Liver (tissue), 9 donors: Measurements from ENCODE around the gene NFU1. TPM values are rescaled to one million over a fixed set of nuclear protein-coding genes. Genes with fewer than 3 reads are reported as not detected.

Experiments used
- DNase-seq: peaks from one replicate; pipeline ENCODE4 v3.0.0-alpha.2; 2017; ENCODE audit warnings: low spot score
- H3K27ac ChIP-seq, 2 donors: one replicate each; pipeline ENCODE4 v1.7.0; 2013; ENCODE audit warnings: inconsistent platforms in 2 of 2, low read length in 2 of 2, control low read depth in 1 of 2, low read depth in 1 of 2, mild to moderate bottlenecking in 1 of 2
- H3K27me3 ChIP-seq, 4 donors: one replicate each; pipeline versions ENCODE4 v1.6.1 to v1.7.0; 2013; ENCODE audit warnings: low read length in 3 of 4, inconsistent platforms in 1 of 4, mild to moderate bottlenecking in 1 of 4, moderate library complexity in 1 of 4; ENCODE audit not compliant: control insufficient read depth in 4 of 4, insufficient read depth in 4 of 4
- H3K36me3 ChIP-seq, 4 donors: one replicate each; pipeline versions ENCODE4 v1.6.1 to v1.7.0; 2013; ENCODE audit warnings: low read length in 3 of 4, mild to moderate bottlenecking in 3 of 4, low read depth in 1 of 4, moderate library complexity in 1 of 4; ENCODE audit not compliant: control insufficient read depth in 4 of 4, insufficient read depth in 3 of 4
- H3K4me1 ChIP-seq, 4 donors: one replicate each; pipeline versions ENCODE4 v1.6.1 to v1.7.0; 2013; ENCODE audit warnings: low read length in 3 of 4, mild to moderate bottlenecking in 3 of 4, moderate library complexity in 1 of 4; ENCODE audit not compliant: control insufficient read depth in 4 of 4, insufficient read depth in 4 of 4
- H3K4me3 ChIP-seq, 3 donors: one replicate each; pipeline versions ENCODE4 v1.6.1 to v1.7.0; 2013; ENCODE audit warnings: low read length in 3 of 3, control low read depth in 1 of 3, low read depth in 1 of 3, mild to moderate bottlenecking in 1 of 3
- H3K9ac ChIP-seq, 2 donors: one replicate each; pipeline ENCODE4 v1.7.0; 2013; ENCODE audit warnings: low read length in 2 of 2, mild to moderate bottlenecking in 2 of 2, moderate library complexity in 2 of 2, control low read depth in 1 of 2, low read depth in 1 of 2
- H3K9me3 ChIP-seq, 4 donors: one replicate each; pipeline versions ENCODE4 v1.6.1 to v1.7.0; 2013; ENCODE audit warnings: low read length in 3 of 4; ENCODE audit not compliant: control insufficient read depth in 4 of 4
- EGR1 ChIP-seq, 2 donors: IDR thresholded peaks; 2 replicates each; pipeline ENCODE4 v1.6.1; 2016 to 2018; ENCODE audit warnings: antibody characterized with exemption in 2 of 2, low read depth in 2 of 2
- FOXA1 ChIP-seq: IDR thresholded peaks from 2 replicates; pipeline ENCODE4 v1.6.1; 2016; ENCODE audit warnings: antibody characterized with exemption
- FOXA2 ChIP-seq: IDR thresholded peaks from 2 replicates; pipeline ENCODE4 v1.6.1; 2016; ENCODE audit warnings: antibody characterized with exemption
- GABPA ChIP-seq, 2 donors: IDR thresholded peaks in 1 of 2; conservative IDR thresholded peaks in 1 of 2; 2 replicates each; pipeline ENCODE4 v1.6.1; 2016; ENCODE audit warnings: antibody characterized with exemption in 2 of 2, mild to moderate bottlenecking in 1 of 2, moderate library complexity in 1 of 2
- HNF4A ChIP-seq, 2 donors: conservative IDR thresholded peaks; 2 replicates each; pipeline ENCODE4 v1.6.1; 2016; ENCODE audit warnings: antibody characterized with exemption in 2 of 2, mild to moderate bottlenecking in 2 of 2
- HNF4G ChIP-seq: IDR thresholded peaks from 2 replicates; pipeline ENCODE4 v1.6.1; 2016; ENCODE audit warnings: antibody characterized with exemption
- JUND ChIP-seq, 2 donors: IDR thresholded peaks; 2 replicates each; pipeline ENCODE4 v1.6.1; 2016; ENCODE audit warnings: antibody characterized with exemption in 2 of 2
- MAX ChIP-seq: IDR thresholded peaks from 2 replicates; pipeline ENCODE4 v1.6.1; 2016; ENCODE audit warnings: antibody characterized with exemption
- NR2F2 ChIP-seq: IDR thresholded peaks from 2 replicates; pipeline ENCODE4 v1.6.1; 2016; ENCODE audit warnings: antibody characterized with exemption
- RAD21 ChIP-seq, 2 donors: IDR thresholded peaks; 2 replicates each; pipeline ENCODE4 v1.6.1; 2016; ENCODE audit warnings: antibody characterized with exemption in 2 of 2, mild to moderate bottlenecking in 2 of 2
- RXRA ChIP-seq, 2 donors: IDR thresholded peaks; 2 replicates each; pipeline ENCODE4 v1.6.1; 2017 to 2018; ENCODE audit warnings: antibody characterized with exemption in 2 of 2, mild to moderate bottlenecking in 1 of 2
- SP1 ChIP-seq: IDR thresholded peaks from 2 replicates; pipeline ENCODE4 v1.6.1; 2018; ENCODE audit warnings: antibody characterized with exemption, mild to moderate bottlenecking
- TAF1 ChIP-seq: conservative IDR thresholded peaks from 2 replicates; pipeline ENCODE4 v1.6.1; 2016; ENCODE audit warnings: antibody characterized with exemption, mild to moderate bottlenecking
- YY1 ChIP-seq: IDR thresholded peaks from 2 replicates; pipeline ENCODE4 v1.6.1; 2016; ENCODE audit warnings: antibody characterized with exemption, mild to moderate bottlenecking
- WGBS: extraction: QIAGEN DNeasy Blood & Tissue Kit; methylation state at CpG from one replicate; pipeline ENCODE4 v1.1.7; 2013; 5-methylcytosine and 5-hydroxymethylcytosine counted together
- polyA plus RNA-seq, 2 donors: library from polyadenylated mRNA; stranded (reverse) in 1 of 2; unstranded in 1 of 2; fragments of 200-250 nt in 1 of 2; fragments of >200 nt in 1 of 2; fragmentation: Nextera tagmentation in 1 of 2; extraction: Ambion mirVana in 1 of 2; gene quantifications; one replicate each; pipeline versions ENCODE4 v1.2.1 to v1.2.3, GENCODE V29; 2013 to 2015
- total RNA-seq, 2 donors: library from RNA; depleted of rRNA; stranded (reverse); fragments of >200 nt; gene quantifications; one replicate each; pipeline ENCODE4 v1.2.3, GENCODE V29; 2014
- TF ChIP-seq, protein P1 (sequence below): IDR thresholded peaks from 2 replicates; pipeline ENCODE4 v1.6.1; 2016; ENCODE audit warnings: antibody characterized with exemption
- TF ChIP-seq, protein P2 (sequence below): IDR thresholded peaks from 2 replicates; pipeline ENCODE4 v1.6.1; 2016; ENCODE audit warnings: antibody characterized with exemption, mild to moderate bottlenecking
- TF ChIP-seq, protein P3 (sequence below): fragments of 150-350 bp; IDR thresholded peaks from 2 replicates; pipeline ENCODE4 v1.5.1; 2017; ENCODE audit warnings: improper control_type of control experiment, low read depth, low read length; ENCODE audit not compliant: missing input control
- TF ChIP-seq, protein P4 (sequence below): IDR thresholded peaks from 2 replicates; pipeline ENCODE4 v1.6.1; 2016; ENCODE audit warnings: antibody characterized with exemption
- donor health status: healthy.
- donor health status: healthy.
- donor health status: healthy.
- donor health status: healthy.
- donor health status: healthy.

NFU1 gene
- total and polyA plus RNA-seq, 4 donors, result 7.4 to 37.4 (median 16.0) TPM

DNA sequence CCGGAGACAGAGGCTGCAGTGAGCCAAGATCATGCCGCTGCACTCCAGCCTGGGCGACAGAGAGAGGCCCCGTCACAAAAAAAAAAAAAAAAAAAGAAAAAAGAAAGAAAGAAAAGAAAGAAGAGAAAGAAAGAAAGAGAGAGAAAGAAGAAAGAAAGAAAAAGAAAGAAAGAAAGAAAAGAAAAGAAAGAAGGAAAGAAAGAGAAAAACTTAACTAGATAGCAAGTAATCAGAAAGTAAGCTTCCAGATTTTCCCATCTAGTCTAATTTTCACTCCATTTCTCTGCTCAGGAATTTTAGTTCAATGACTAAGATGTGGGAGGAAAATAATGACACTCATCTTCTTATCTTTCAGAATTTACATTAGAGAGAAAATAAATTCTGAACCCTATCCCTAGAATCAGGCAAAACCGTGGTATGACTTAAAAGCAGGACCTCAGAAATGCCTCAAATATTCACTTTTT is 52.6 kb downstream of the NFU1 start:
- H3K36me3 ChIP-seq, result no peaks in the 10 kb centered on the region
- no peak overlapping the region for H3K4me3 ChIP-seq
- no peak overlapping the region for H3K27ac ChIP-seq
- no peaks in the 10 kb centered on the region for H3K27me3 ChIP-seq
- WGBS, result 95% methylated on average over 5 of the region's 5 CpGs
- H3K9ac ChIP-seq, result no peak overlapping the region
- no peaks in the 10 kb centered on the region for H3K9me3 ChIP-seq
- TF ChIP-seq SP1 (no peak), EGR1 (IDR thresholded peaks at IDR 0.05; ENCODE audit: low read depth in 2 of 2) (no peak), GABPA (IDR thresholded peaks at IDR 0.05 in 1 of 2, conservative IDR thresholded peaks at IDR 0.05 in 1 of 2) (no peak), HNF4A (conservative IDR thresholded peaks at IDR 0.05) (no peak), RXRA (IDR thresholded peaks at IDR 0.05) (no peak), YY1 (no peak), HNF4G (no peak)
- TF ChIP-seq, protein P1, sequence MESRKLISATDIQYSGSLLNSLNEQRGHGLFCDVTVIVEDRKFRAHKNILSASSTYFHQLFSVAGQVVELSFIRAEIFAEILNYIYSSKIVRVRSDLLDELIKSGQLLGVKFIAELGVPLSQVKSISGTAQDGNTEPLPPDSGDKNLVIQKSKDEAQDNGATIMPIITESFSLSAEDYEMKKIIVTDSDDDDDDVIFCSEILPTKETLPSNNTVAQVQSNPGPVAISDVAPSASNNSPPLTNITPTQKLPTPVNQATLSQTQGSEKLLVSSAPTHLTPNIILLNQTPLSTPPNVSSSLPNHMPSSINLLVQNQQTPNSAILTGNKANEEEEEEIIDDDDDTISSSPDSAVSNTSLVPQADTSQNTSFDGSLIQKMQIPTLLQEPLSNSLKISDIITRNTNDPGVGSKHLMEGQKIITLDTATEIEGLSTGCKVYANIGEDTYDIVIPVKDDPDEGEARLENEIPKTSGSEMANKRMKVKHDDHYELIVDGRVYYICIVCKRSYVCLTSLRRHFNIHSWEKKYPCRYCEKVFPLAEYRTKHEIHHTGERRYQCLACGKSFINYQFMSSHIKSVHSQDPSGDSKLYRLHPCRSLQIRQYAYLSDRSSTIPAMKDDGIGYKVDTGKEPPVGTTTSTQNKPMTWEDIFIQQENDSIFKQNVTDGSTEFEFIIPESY, result no peak
- TF ChIP-seq, protein P2, sequence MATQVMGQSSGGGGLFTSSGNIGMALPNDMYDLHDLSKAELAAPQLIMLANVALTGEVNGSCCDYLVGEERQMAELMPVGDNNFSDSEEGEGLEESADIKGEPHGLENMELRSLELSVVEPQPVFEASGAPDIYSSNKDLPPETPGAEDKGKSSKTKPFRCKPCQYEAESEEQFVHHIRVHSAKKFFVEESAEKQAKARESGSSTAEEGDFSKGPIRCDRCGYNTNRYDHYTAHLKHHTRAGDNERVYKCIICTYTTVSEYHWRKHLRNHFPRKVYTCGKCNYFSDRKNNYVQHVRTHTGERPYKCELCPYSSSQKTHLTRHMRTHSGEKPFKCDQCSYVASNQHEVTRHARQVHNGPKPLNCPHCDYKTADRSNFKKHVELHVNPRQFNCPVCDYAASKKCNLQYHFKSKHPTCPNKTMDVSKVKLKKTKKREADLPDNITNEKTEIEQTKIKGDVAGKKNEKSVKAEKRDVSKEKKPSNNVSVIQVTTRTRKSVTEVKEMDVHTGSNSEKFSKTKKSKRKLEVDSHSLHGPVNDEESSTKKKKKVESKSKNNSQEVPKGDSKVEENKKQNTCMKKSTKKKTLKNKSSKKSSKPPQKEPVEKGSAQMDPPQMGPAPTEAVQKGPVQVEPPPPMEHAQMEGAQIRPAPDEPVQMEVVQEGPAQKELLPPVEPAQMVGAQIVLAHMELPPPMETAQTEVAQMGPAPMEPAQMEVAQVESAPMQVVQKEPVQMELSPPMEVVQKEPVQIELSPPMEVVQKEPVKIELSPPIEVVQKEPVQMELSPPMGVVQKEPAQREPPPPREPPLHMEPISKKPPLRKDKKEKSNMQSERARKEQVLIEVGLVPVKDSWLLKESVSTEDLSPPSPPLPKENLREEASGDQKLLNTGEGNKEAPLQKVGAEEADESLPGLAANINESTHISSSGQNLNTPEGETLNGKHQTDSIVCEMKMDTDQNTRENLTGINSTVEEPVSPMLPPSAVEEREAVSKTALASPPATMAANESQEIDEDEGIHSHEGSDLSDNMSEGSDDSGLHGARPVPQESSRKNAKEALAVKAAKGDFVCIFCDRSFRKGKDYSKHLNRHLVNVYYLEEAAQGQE, result no peak
- TF ChIP-seq, protein P3, sequence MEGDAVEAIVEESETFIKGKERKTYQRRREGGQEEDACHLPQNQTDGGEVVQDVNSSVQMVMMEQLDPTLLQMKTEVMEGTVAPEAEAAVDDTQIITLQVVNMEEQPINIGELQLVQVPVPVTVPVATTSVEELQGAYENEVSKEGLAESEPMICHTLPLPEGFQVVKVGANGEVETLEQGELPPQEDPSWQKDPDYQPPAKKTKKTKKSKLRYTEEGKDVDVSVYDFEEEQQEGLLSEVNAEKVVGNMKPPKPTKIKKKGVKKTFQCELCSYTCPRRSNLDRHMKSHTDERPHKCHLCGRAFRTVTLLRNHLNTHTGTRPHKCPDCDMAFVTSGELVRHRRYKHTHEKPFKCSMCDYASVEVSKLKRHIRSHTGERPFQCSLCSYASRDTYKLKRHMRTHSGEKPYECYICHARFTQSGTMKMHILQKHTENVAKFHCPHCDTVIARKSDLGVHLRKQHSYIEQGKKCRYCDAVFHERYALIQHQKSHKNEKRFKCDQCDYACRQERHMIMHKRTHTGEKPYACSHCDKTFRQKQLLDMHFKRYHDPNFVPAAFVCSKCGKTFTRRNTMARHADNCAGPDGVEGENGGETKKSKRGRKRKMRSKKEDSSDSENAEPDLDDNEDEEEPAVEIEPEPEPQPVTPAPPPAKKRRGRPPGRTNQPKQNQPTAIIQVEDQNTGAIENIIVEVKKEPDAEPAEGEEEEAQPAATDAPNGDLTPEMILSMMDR, result no peak
- no peak for DNase-seq
- peaks cover 5 to 15% (median 11%) of the 10 kb centered on the region in 4 donors for H3K4me1 ChIP-seq

DNA sequence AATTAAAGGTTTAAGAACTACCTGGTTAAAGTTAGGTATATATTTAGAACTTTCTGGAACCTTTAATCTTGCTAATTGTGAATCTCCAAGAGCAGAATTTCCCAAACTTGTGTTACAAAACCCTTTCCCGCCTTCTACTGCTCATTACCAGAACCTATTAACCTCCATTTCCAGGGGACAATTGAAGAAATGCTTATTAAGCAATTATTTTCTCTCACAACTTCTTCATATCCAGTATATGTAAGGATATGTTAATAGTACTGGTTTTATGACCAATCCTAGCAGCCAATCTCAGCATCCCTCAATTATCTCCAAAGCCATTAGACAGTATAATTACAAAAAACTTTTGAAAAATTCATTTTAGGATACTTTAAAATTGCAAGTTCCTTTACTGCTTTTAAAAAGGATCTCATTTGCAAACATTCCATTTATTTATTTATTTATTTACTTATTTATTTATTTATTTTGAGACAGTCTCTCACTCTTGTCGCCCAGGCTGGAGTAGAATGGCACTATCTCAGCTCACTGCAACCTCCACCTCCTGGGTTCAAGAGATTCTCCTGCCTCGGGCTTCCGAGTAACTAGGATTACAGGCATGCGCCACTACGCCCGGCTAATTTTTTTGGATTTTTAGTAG is 53.9 kb downstream of the NFU1 start:
- H3K9me3 ChIP-seq, result no peaks in the 10 kb centered on the region
- no peak for DNase-seq
- H3K9ac ChIP-seq, result no peak overlapping the region
- H3K27me3 ChIP-seq, result no peaks in the 10 kb centered on the region
- no peaks in the 10 kb centered on the region for H3K36me3 ChIP-seq
- TF ChIP-seq RAD21 (IDR thresholded peaks at IDR 0.05), result no peak
- no peak for TF ChIP-seq HNF4G
- no peak for TF ChIP-seq YY1
- TF ChIP-seq, protein P4, sequence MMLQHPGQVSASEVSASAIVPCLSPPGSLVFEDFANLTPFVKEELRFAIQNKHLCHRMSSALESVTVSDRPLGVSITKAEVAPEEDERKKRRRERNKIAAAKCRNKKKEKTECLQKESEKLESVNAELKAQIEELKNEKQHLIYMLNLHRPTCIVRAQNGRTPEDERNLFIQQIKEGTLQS, result no peak
- TF ChIP-seq RXRA (IDR thresholded peaks at IDR 0.05), result no peak
- TF ChIP-seq, protein P1, result no peak
- TF ChIP-seq HNF4A (conservative IDR thresholded peaks at IDR 0.05), result no peak
- no peak for TF ChIP-seq MAX
- TF ChIP-seq JUND (IDR thresholded peaks at IDR 0.05), result no peak
- TF ChIP-seq EGR1 (IDR thresholded peaks at IDR 0.05; ENCODE audit: low read depth in 2 of 2), result no peak
- no peak for TF ChIP-seq NR2F2
- TF ChIP-seq SP1, result no peak
- TF ChIP-seq, protein P3, result no peak
- no peak for TF ChIP-seq FOXA1
- no peak for TF ChIP-seq FOXA2
- no peak for TF ChIP-seq GABPA (IDR thresholded peaks at IDR 0.05 in 1 of 2, conservative IDR thresholded peaks at IDR 0.05 in 1 of 2)
- no peak for TF ChIP-seq TAF1
- WGBS, result 95% methylated on average over 7 of the region's 7 CpGs
- no peak overlapping the region for H3K27ac ChIP-seq
- no peak overlapping the region for H3K4me3 ChIP-seq
- peaks cover 5 to 15% (median 11%) of the 10 kb centered on the region in 4 donors for H3K4me1 ChIP-seq
